HepG2 (cell line): Measurements from ENCODE around the gene SCUBE1. TPM values are rescaled to one million over a fixed set of nuclear protein-coding genes. Genes with fewer than 3 reads are reported as not detected.

Experiments used
- ATAC-seq: fragments of 200-7000 bp; cut with Tn5 transposase; 3 replicates; pipeline ENCODE4 v1.9.1; 2020; ENCODE audit warnings: mild to moderate bottlenecking, moderate library complexity
- BruUV-seq: library from RNA; stranded (reverse); fragments of 400-500 nt; replicated peaks from 2 replicates; lab custom pipeline; 2021; lab: Mats Ljungman, UMichigan
- CTCF ChIA-PET: fragments of 300-600 bp; formaldehyde crosslinking; extraction: SDS; loops from one replicate; lab custom pipeline; 2021; ENCODE audit warnings: low total read pairs, inconsistent platforms, low intra/inter-chr PET ratio; lab: Yijun Ruan, JAX
- POLR2A ChIA-PET: fragments of 350-600 bp; sonication (Branson Sonifier 250); formaldehyde crosslinking; loops from one replicate; lab custom pipeline; 2020; ENCODE audit warnings: antibody characterized with exemption, inconsistent platforms; lab: Yijun Ruan, JAX
- DNase-seq: peaks from one replicate; pipeline ENCODE4 v3.0.0-alpha.2; 2015; ENCODE audit warnings: low spot score
- FAIRE-seq: peaks from 3 replicates; lab custom pipeline; 2011; peaks lifted over from hg19 to GRCh38; lab: Jason Lieb, UNC
- H2AFZ ChIP-seq: one replicate; pipeline ENCODE4 v1.6.1; 2011; ENCODE audit warnings: low read length, inconsistent platforms
- H3K27ac ChIP-seq: fragments of 300-600 bp; 3 replicates; pipeline ENCODE4 v1.8.0; 2011; ENCODE audit warnings: mixed run types, mild to moderate bottlenecking, mixed read lengths, low read length, inconsistent platforms; ENCODE audit not compliant: insufficient read depth; ENCODE audit errors: extremely low read length
- H3K27me3 ChIP-seq, 2 experiments: fragments of 200-600 bp in 1 of 2; 2 replicates in 1 of 2; 3 replicates in 1 of 2; pipeline versions ENCODE4 v1.6.0 to v1.8.0; 2011; ENCODE audit warnings: low read length in 2 of 2, mild to moderate bottlenecking in 2 of 2, moderate library complexity in 2 of 2, inconsistent platforms in 1 of 2; ENCODE audit not compliant: insufficient read depth in 2 of 2, control insufficient read depth in 1 of 2
- H3K36me3 ChIP-seq, 2 experiments: fragments of 200-600 bp in 1 of 2; replicated peaks in 1 of 2; 2 replicates in 1 of 2; 3 replicates in 1 of 2; pipeline versions ENCODE4 v1.5.1 to v1.8.0; 2011; ENCODE audit warnings: low read length in 2 of 2, inconsistent platforms in 1 of 2; ENCODE audit not compliant: insufficient read depth in 2 of 2, control insufficient read depth in 1 of 2
- H3K4me1 ChIP-seq: 2 replicates; pipeline ENCODE4 v1.5.1; 2012; ENCODE audit warnings: low read length, inconsistent platforms; ENCODE audit not compliant: insufficient read depth
- H3K4me2 ChIP-seq: 2 replicates; pipeline ENCODE4 v1.6.0; 2011; ENCODE audit warnings: low read depth, low read length, inconsistent platforms
- H3K4me3 ChIP-seq, 3 experiments: fragments of 200-600 bp in 1 of 3; sonication (generic), shearing (Covaris generic) in 1 of 3; replicated peaks in 1 of 3; 2 replicates each; pipeline ENCODE4 v1.5.1; 2011 to 2016; ENCODE audit warnings: low read length in 3 of 3, inconsistent platforms in 2 of 3, low read depth in 2 of 3, mild to moderate bottlenecking in 2 of 3, control low read depth in 1 of 3, mixed read lengths in 1 of 3; ENCODE audit not compliant: insufficient read depth in 1 of 3
- H3K79me2 ChIP-seq: one replicate; pipeline ENCODE4 v1.6.1; 2011; ENCODE audit warnings: low read length, inconsistent platforms; ENCODE audit not compliant: insufficient read depth
- H3K9ac ChIP-seq: 2 replicates; pipeline ENCODE4 v1.6.0; 2011; ENCODE audit warnings: mild to moderate bottlenecking, low read depth, low read length, inconsistent platforms; ENCODE audit not compliant: insufficient read depth
- H3K9me3 ChIP-seq: 2 replicates; pipeline ENCODE4 v1.5.1; 2012; ENCODE audit warnings: mild to moderate bottlenecking, low read length
- H4K20me1 ChIP-seq: 2 replicates; pipeline ENCODE4 v1.6.0; 2011; ENCODE audit warnings: inconsistent platforms, mild to moderate bottlenecking, low read length, moderate library complexity; ENCODE audit not compliant: insufficient read depth
- BRCA1 ChIP-seq: sonication (generic); formaldehyde crosslinking; IDR thresholded peaks from 2 replicates; pipeline ENCODE4 v1.4.0; 2020; ENCODE audit warnings: missing genetic modification reagents
- EEA1 ChIP-seq: sonication (generic); formaldehyde crosslinking; IDR thresholded peaks from 2 replicates; pipeline ENCODE4 v1.5.1; 2020; ENCODE audit warnings: mild to moderate bottlenecking, missing genetic modification reagents, borderline replicate concordance
- FOXO1 ChIP-seq: sonication (generic); formaldehyde crosslinking; IDR thresholded peaks from 2 replicates; pipeline ENCODE4 v1.4.0; 2020; ENCODE audit warnings: missing genetic modification reagents
- HDAC6 ChIP-seq: fragments of 200-600 bp; sonication (generic); IDR thresholded peaks from 2 replicates; pipeline ENCODE4 v1.7.0; 2017; ENCODE audit warnings: mild to moderate bottlenecking, antibody characterized with exemption, low read length, low read depth
- HMGA1 ChIP-seq: sonication (generic); formaldehyde crosslinking; conservative IDR thresholded peaks from 2 replicates; pipeline ENCODE4 v1.4.0; 2020; ENCODE audit warnings: missing genetic modification reagents
- HOXD1 ChIP-seq: sonication (generic); formaldehyde crosslinking; IDR thresholded peaks from 2 replicates; pipeline ENCODE4 v1.5.0; 2020; ENCODE audit warnings: missing genetic modification reagents
- IKZF4 ChIP-seq: sonication (generic); formaldehyde crosslinking; IDR thresholded peaks from 2 replicates; pipeline ENCODE4 v1.5.1; 2020; ENCODE audit warnings: borderline replicate concordance, mild to moderate bottlenecking, low read depth, missing genetic modification reagents; ENCODE audit errors: not compliant biosample characterization
- KLF15 ChIP-seq: sonication (generic); formaldehyde crosslinking; IDR thresholded peaks from 2 replicates; pipeline ENCODE4 v1.8.1; 2023; ENCODE audit warnings: borderline replicate concordance, mild to moderate bottlenecking, inconsistent platforms, missing genetic modification reagents, mixed read lengths
- SETDB1 ChIP-seq: sonication (generic); formaldehyde crosslinking; IDR thresholded peaks from 2 replicates; pipeline ENCODE4 v1.5.1; 2020; ENCODE audit warnings: missing genetic modification reagents, mild to moderate bottlenecking, borderline replicate concordance
- SIN3A ChIP-seq: IDR thresholded peaks from 2 replicates; pipeline ENCODE4 v1.6.1; 2011; ENCODE audit warnings: low read depth, mild to moderate bottlenecking, control low read depth, low read length, borderline replicate concordance
- ZBTB7B ChIP-seq: sonication (generic); formaldehyde crosslinking; IDR thresholded peaks from 2 replicates; pipeline ENCODE4 v1.4.0; 2020; ENCODE audit warnings: missing genetic modification reagents
- ZC3H13 ChIP-seq: sonication (generic); formaldehyde crosslinking; IDR thresholded peaks from 2 replicates; pipeline ENCODE4 v1.8.1; 2023; ENCODE audit warnings: mild to moderate bottlenecking, missing genetic modification reagents, moderate library complexity
- ZKSCAN8 ChIP-seq: IDR thresholded peaks from 2 replicates; pipeline ENCODE4 v1.6.1; 2016; ENCODE audit warnings: borderline replicate concordance, missing genetic modification reagents, missing compliant biosample characterization
- ZNF160 ChIP-seq: sonication (generic); formaldehyde crosslinking; IDR thresholded peaks from 2 replicates; pipeline ENCODE4 v1.8.0; 2022; ENCODE audit warnings: mild to moderate bottlenecking, inconsistent platforms, missing genetic modification reagents
- ZNF317 ChIP-seq: sonication (generic); formaldehyde crosslinking; IDR thresholded peaks from 2 replicates; pipeline ENCODE4 v1.5.0; 2020; ENCODE audit warnings: mild to moderate bottlenecking, missing genetic modification reagents
- ZNF678 ChIP-seq: sonication (generic); formaldehyde crosslinking; IDR thresholded peaks from 2 replicates; pipeline ENCODE4 v1.4.0; 2020; ENCODE audit warnings: mild to moderate bottlenecking, missing genetic modification reagents
- ZNF850 ChIP-seq: sonication (generic); formaldehyde crosslinking; conservative IDR thresholded peaks from 2 replicates; pipeline ENCODE4 v1.9.0; 2021; ENCODE audit warnings: mild to moderate bottlenecking, missing genetic modification reagents
- ZNF878 ChIP-seq: sonication (generic); formaldehyde crosslinking; IDR thresholded peaks from 2 replicates; pipeline ENCODE4 v1.8.1; 2023; ENCODE audit warnings: mild to moderate bottlenecking, missing genetic modification reagents, moderate library complexity
- WGBS: methylation state at CpG from one replicate; pipeline ENCODE4 v1.1.6; 2017; ENCODE audit warnings: low lambda C conversion rate; 5-methylcytosine and 5-hydroxymethylcytosine counted together
- in situ Hi-C: cut with HindIII; loops from 2 replicates; pipeline ENCODE4 v1.10.0; 2017; ENCODE audit warnings: low pct_unique_long_range_greater_than_20kb; ENCODE audit not compliant: extremely low pct_ligation_motif_present
- intact Hi-C: fragments of 100-400 bp; cut with micrococcal nuclease; formaldehyde crosslinking; loops from one replicate; pipeline ENCODE4 v1.10.0; 2022; ENCODE audit not compliant: unreplicated experiment
- polyA plus RNA-seq, 8 experiments: library from polyadenylated mRNA; depleted of rRNA in 3 of 8; stranded (reverse) in 7 of 8; unstranded in 1 of 8; fragments of >200 nt; fragmentation: Illumina TruSeq in 4 of 8; extraction: Trizol in 4 of 8; gene quantifications; 2 replicates each; pipeline versions ENCODE4 v1.2.1 to v1.2.3, GENCODE V29; 2011 to 2016; ENCODE audit warnings: low read depth in 4 of 8, missing spikeins in 1 of 8, mixed read lengths in 1 of 8; ENCODE audit not compliant: insufficient read depth in 1 of 8
- total RNA-seq, 5 experiments: library from RNA; depleted of rRNA; stranded (reverse); fragments of >200 nt; fragmentation: Illumina TruSeq; extraction: Trizol; gene quantifications; 2 replicates each; pipeline ENCODE4 v1.2.3, GENCODE V29; 2016; ENCODE audit warnings: low read depth in 1 of 5

The SCUBE1 gene
- total and polyA plus RNA-seq, 2 of the 13 experiments (the other 11 are each of a cell fraction or from before 2014, with no cell fraction given), result under 0.01 to 0.05 TPM

- BruUV-seq, result no TSS peak
- Histone ChIP-seq H3K4me2 (no peak overlapping the region), H3K36me3 (no peaks in the 10 kb centered on the region), H3K4me1 (peaks cover 10% of the 10 kb centered on the region), H3K4me3 (no peak overlapping the region), H2AFZ (no peak overlapping the region), H3K27me3 (peaks cover 14 to 80% of the 10 kb centered on the region in 2 experiments), H3K9ac (no peak overlapping the region), H3K9me3 (no peaks in the 10 kb centered on the region), H3K79me2 (no peaks in the 10 kb centered on the region), H3K27ac (no peak overlapping the region), H4K20me1 (no peaks in the 10 kb centered on the region)
- FAIRE-seq (no peak), ATAC-seq (no peak)
- in situ Hi-C loops, result no loop called here
- intact Hi-C loops, result no loop called here
- POLR2A ChIA-PET, result no interaction called here
- WGBS, result 44% methylated on average over 6 of the region's 10 CpGs
- CTCF ChIA-PET, result no interaction called here
- TF ChIP-seq FOXO1 (CRISPR knock-in tag) (no peak), ZC3H13 (CRISPR knock-in tag) (no peak), ZBTB7B (CRISPR knock-in tag) (no peak)
- TF ChIP-seq, all 625 proteins: peak for 0
- DNase-seq, result no peak
These were observed 90.9 kb downstream of the SCUBE1 start for GRCh38 chr22:43252319-43252718.

DNA sequence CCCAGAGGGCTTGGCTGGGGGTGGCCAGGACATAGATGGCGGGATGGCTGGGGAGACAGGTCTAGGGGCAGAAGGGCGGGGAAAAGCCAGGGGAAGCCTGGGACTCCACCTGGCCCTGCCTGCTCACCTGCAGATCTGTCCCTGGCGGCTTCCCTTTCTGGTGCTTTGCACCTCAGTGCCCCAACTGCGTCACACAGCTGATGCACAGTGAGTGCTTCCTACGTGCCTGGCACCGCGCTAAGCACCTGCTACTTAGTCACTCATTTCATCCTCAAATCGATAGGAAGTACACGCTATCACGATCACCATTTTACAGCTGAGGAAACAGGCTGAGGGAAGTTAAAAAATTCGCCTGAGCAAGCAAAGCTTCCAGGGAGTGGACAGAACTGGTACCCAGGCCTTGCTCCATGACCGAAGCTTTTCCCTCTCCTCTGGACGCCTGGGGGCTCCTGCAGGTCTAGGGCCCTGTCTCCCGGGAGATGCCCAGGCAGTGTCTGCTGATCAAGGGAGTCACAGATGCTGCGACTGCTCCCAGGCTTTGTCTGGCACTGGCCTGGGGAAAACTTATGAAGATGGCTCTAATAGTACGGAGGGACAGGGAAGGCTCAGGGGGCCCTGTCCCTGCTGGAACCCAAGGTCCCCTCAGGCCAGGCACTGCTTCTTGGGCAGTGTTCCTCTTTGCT lies 93.2 kb downstream of the SCUBE1 start:
- ChIA-PET POLR2A (no interaction called here), CTCF (no interaction called here)
- H3K4me1 ChIP-seq, result peaks cover 20% of the 10 kb centered on the region
- no peaks in the 10 kb centered on the region for H3K79me2 ChIP-seq
- TF ChIP-seq HDAC6, result no peak
- TF ChIP-seq BRCA1 (CRISPR knock-in tag), result no peak
- no peak for TF ChIP-seq ZNF160
- no peak for TF ChIP-seq ZNF317
- TF ChIP-seq IKZF4 (CRISPR knock-in tag), result no peak
- TF ChIP-seq ZNF850 (CRISPR knock-in tag), result no peak
- TF ChIP-seq ZNF678, result no peak
- TF ChIP-seq SETDB1 (CRISPR knock-in tag), result no peak
- TF ChIP-seq HMGA1 (CRISPR knock-in tag), result no peak
- no peak for TF ChIP-seq HOXD1
- TF ChIP-seq EEA1, result no peak
- TF ChIP-seq ZKSCAN8 (CRISPR knock-in tag), result no peak
- TF ChIP-seq KLF15, result no peak
- TF ChIP-seq ZNF878, result no peak
- TF ChIP-seq SIN3A, result no peak
- ATAC-seq (no peak), FAIRE-seq (no peak), DNase-seq (no peak)
- intact Hi-C loops (no loop called here), in situ Hi-C loops (no loop called here)
- no peak overlapping the region for H3K4me2 ChIP-seq
- H4K20me1 ChIP-seq, result no peaks in the 10 kb centered on the region
- 53% methylated on average over 8 of the region's 16 CpGs for WGBS
- no peak overlapping the region for H3K9ac ChIP-seq
- BruUV-seq, result no TSS peak
- peaks cover 16 to 81% of the 10 kb centered on the region in 2 experiments for H3K27me3 ChIP-seq
- no peak overlapping the region for H2AFZ ChIP-seq
- H3K9me3 ChIP-seq, result no peaks in the 10 kb centered on the region
- H3K4me3 ChIP-seq, result no peak overlapping the region
- H3K36me3 ChIP-seq, result no peaks in the 10 kb centered on the region
- no peak overlapping the region for H3K27ac ChIP-seq
